GM12874 (cell line): ENCODE measurements around the gene ELMO1.

Experiments used
- CTCF ChIP-seq: IDR thresholded peaks from 2 replicates; pipeline ENCODE4 v1.5.1; 2011; ENCODE audit warnings: low read depth, mild to moderate bottlenecking, control low read depth, low read length, moderate library complexity; ENCODE audit not compliant: insufficient read depth

Gene ELMO1

GRCh38 chr7:36884910-36885309, 563.8 kb downstream of the ELMO1 start:
- TF ChIP-seq CTCF: no peak

GRCh38 chr7:36884351-36884750, 564.3 kb downstream of the ELMO1 start:
- TF ChIP-seq CTCF: no peak

GRCh38 chr7:36881233-36881874, 567.3 kb downstream of the ELMO1 start:
- no peak for TF ChIP-seq CTCF

- TF ChIP-seq CTCF: no peak
Observed at GRCh38 chr7:36880108-36880507, 568.6 kb downstream of the ELMO1 start.

GRCh38 chr7:36879021-36879420, 569.6 kb downstream of the ELMO1 start:
- no peak for TF ChIP-seq CTCF

GRCh38 chr7:36878288-36878687, 570.4 kb downstream of the ELMO1 start:
- no peak for TF ChIP-seq CTCF

- no peak for TF ChIP-seq CTCF
Observed at GRCh38 chr7:36875794-36876193, 572.9 kb downstream of the ELMO1 start.
